K562 (cell line): ENCODE measurements around the gene SIGLEC9. TPM values are rescaled to one million over a fixed set of nuclear protein-coding genes. Genes with fewer than 3 reads are reported as not detected.

ENCODE experiments used
- CAMTA2 ChIP-seq: fragments of 250-450 bp; sonication (Bioruptor Pico); conservative IDR thresholded peaks from 2 replicates; pipeline ENCODE4 v1.5.1; 2022
- CHCHD3 ChIP-seq: fragments of 250-450 bp; sonication (Bioruptor Pico); IDR thresholded peaks from 2 replicates; pipeline ENCODE4 v2.1.2; 2022; ENCODE audit warnings: mild to moderate bottlenecking
- CXXC5 ChIP-seq: fragments of 250-450 bp; sonication (Bioruptor Pico); IDR thresholded peaks from 2 replicates; pipeline ENCODE4 v1.8.0; 2022; ENCODE audit warnings: inconsistent platforms, mild to moderate bottlenecking, moderate library complexity
- HEY1 ChIP-seq: fragments of 250-450 bp; sonication (Bioruptor Pico); IDR thresholded peaks from 2 replicates; pipeline ENCODE4 v1.5.0; 2020; ENCODE audit warnings: mild to moderate bottlenecking, moderate library complexity, borderline replicate concordance
- KLF1 ChIP-seq: fragments of 450-650 bp; IDR thresholded peaks from 2 replicates; pipeline ENCODE4 v1.6.1; 2016; ENCODE audit warnings: missing genetic modification characterization, missing compliant biosample characterization
- MAFG ChIP-seq: fragments of 450-650 bp; conservative IDR thresholded peaks from 2 replicates; pipeline ENCODE4 v1.6.1; 2016; ENCODE audit warnings: missing genetic modification characterization, missing compliant biosample characterization
- MEF2D ChIP-seq: conservative IDR thresholded peaks from 2 replicates; pipeline ENCODE4 v1.6.1; 2016; ENCODE audit warnings: low read depth, missing genetic modification characterization, missing compliant biosample characterization
- NCOR1 ChIP-seq: fragments of 450-650 bp; IDR thresholded peaks from 2 replicates; pipeline ENCODE4 v1.6.1; 2016; ENCODE audit warnings: mild to moderate bottlenecking, moderate library complexity
- NR3C1 ChIP-seq: sonication (generic); formaldehyde crosslinking; IDR thresholded peaks from 2 replicates; pipeline ENCODE4 v1.8.1; 2022; ENCODE audit warnings: missing genetic modification reagents
- RBM25 ChIP-seq: fragments of 200-400 bp; formaldehyde crosslinking; IDR thresholded peaks from 2 replicates; pipeline ENCODE4 v1.6.1; 2018; ENCODE audit warnings: low read length, low read depth, moderate library complexity; ENCODE audit not compliant: severe bottlenecking
- SIN3A ChIP-seq, 2 experiments: fragments of 150-350 bp in 1 of 2; IDR thresholded peaks; 2 replicates each; pipeline ENCODE4 v1.6.1; 2011 to 2016; ENCODE audit warnings: borderline replicate concordance in 2 of 2, low read depth in 2 of 2, low read length in 2 of 2, mild to moderate bottlenecking in 2 of 2, moderate library complexity in 2 of 2; ENCODE audit not compliant: control insufficient read depth in 1 of 2
- TOE1 ChIP-seq, 2 experiments: fragments of 450-650 bp in 1 of 2; sonication (generic) in 1 of 2; formaldehyde crosslinking in 1 of 2; IDR thresholded peaks; 2 replicates each; pipeline versions ENCODE4 v1.7.1 to v1.8.0; 2016 to 2022; ENCODE audit warnings: borderline replicate concordance in 2 of 2, mild to moderate bottlenecking in 2 of 2, antibody characterized with exemption in 1 of 2, inconsistent platforms in 1 of 2, low read depth in 1 of 2, missing genetic modification reagents in 1 of 2, moderate library complexity in 1 of 2
- TSC22D4 ChIP-seq: fragments of 450-650 bp; IDR thresholded peaks from 2 replicates; pipeline ENCODE4 v1.6.1; 2016; ENCODE audit warnings: missing genetic modification characterization, missing biosample characterization, control low read depth
- ZNF174 ChIP-seq: fragments of 250-450 bp; sonication (Bioruptor Pico); IDR thresholded peaks from 2 replicates; pipeline ENCODE4 v1.4.0; 2020; ENCODE audit warnings: mild to moderate bottlenecking
- ZNF444 ChIP-seq: fragments of 250-450 bp; sonication (Bioruptor Pico); IDR thresholded peaks from 2 replicates; pipeline ENCODE4 v1.4.0; 2020; ENCODE audit warnings: mild to moderate bottlenecking, moderate library complexity
- ZNF76 ChIP-seq: fragments of 250-450 bp; sonication (Bioruptor Pico); IDR thresholded peaks from 2 replicates; pipeline ENCODE4 v1.4.0; 2020; ENCODE audit warnings: mild to moderate bottlenecking, moderate library complexity, borderline replicate concordance
- ZNF830 ChIP-seq: fragments of 250-450 bp; sonication (Bioruptor Pico); IDR thresholded peaks from 2 replicates; pipeline ENCODE4 v1.5.0; 2021; ENCODE audit warnings: mild to moderate bottlenecking
- polyA plus RNA-seq, 8 experiments: library from polyadenylated mRNA; depleted of rRNA in 4 of 8; stranded (reverse) in 5 of 8; unstranded in 3 of 8; fragments of >200 nt; fragmentation: Nextera tagmentation in 2 of 8; fragmentation: Illumina TruSeq in 1 of 8; extraction: Ambion mirVana in 2 of 8; extraction: Trizol in 1 of 8; gene quantifications; 2 replicates each; pipeline versions ENCODE4 v1.2.1 to v1.2.3, GENCODE V29; 2011 to 2014; ENCODE audit warnings: inconsistent platforms in 1 of 8, missing spikeins in 1 of 8
- total RNA-seq, 7 experiments: library from RNA; depleted of rRNA in 6 of 7; stranded (reverse); fragments of >200 nt in 6 of 7; fragmentation: Illumina TruSeq in 2 of 7; extraction: Trizol in 2 of 7; gene quantifications; 2 replicates each; pipeline versions ENCODE4 v1.2.1 to v1.2.3, GENCODE V29; 2011 to 2021; ENCODE audit warnings: low replicate concordance in 1 of 7
- TF ChIP-seq, protein P1 (sequence below): fragments of 250-450 bp; sonication (Bioruptor Pico); IDR thresholded peaks from 2 replicates; pipeline ENCODE4 v1.4.0; 2020; ENCODE audit warnings: mild to moderate bottlenecking
- TF ChIP-seq, protein P2 (sequence below): fragments of 450-650 bp; IDR thresholded peaks from 2 replicates; pipeline ENCODE4 v1.7.0; 2016; ENCODE audit warnings: borderline replicate concordance
- TF ChIP-seq, protein P3 (sequence below), 2 experiments: fragments of 450-650 bp; IDR thresholded peaks; 2 replicates each; pipeline ENCODE4 v1.6.1; 2018; ENCODE audit warnings: mild to moderate bottlenecking in 2 of 2, low read depth in 1 of 2; ENCODE audit not compliant: partially characterized antibody in 2 of 2

Gene SIGLEC9
- total and polyA plus RNA-seq, 9 of the 15 experiments (the other 6 are each of a cell fraction or from before 2014, with no cell fraction given) = 0.09 to 0.34 (median 0.22) TPM; not detected in 4

- TF ChIP-seq, protein P1, sequence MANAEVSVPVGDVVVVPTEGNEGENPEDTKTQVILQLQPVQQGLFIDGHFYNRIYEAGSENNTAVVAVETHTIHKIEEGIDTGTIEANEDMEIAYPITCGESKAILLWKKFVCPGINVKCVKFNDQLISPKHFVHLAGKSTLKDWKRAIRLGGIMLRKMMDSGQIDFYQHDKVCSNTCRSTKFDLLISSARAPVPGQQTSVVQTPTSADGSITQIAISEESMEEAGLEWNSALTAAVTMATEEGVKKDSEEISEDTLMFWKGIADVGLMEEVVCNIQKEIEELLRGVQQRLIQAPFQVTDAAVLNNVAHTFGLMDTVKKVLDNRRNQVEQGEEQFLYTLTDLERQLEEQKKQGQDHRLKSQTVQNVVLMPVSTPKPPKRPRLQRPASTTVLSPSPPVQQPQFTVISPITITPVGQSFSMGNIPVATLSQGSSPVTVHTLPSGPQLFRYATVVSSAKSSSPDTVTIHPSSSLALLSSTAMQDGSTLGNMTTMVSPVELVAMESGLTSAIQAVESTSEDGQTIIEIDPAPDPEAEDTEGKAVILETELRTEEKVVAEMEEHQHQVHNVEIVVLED (CRISPR knock-in tag) = peak; percentile 67; the same call in 1 of the 2 replicates
- TF ChIP-seq KLF1 (tag) = peak; percentile 85
- TF ChIP-seq CAMTA2 = no peak
- TF ChIP-seq ZNF76 = no peak
- TF ChIP-seq CHCHD3 (CRISPR knock-in tag) = no peak
- TF ChIP-seq, protein P2, sequence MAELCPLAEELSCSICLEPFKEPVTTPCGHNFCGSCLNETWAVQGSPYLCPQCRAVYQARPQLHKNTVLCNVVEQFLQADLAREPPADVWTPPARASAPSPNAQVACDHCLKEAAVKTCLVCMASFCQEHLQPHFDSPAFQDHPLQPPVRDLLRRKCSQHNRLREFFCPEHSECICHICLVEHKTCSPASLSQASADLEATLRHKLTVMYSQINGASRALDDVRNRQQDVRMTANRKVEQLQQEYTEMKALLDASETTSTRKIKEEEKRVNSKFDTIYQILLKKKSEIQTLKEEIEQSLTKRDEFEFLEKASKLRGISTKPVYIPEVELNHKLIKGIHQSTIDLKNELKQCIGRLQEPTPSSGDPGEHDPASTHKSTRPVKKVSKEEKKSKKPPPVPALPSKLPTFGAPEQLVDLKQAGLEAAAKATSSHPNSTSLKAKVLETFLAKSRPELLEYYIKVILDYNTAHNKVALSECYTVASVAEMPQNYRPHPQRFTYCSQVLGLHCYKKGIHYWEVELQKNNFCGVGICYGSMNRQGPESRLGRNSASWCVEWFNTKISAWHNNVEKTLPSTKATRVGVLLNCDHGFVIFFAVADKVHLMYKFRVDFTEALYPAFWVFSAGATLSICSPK = no peak
- TF ChIP-seq MEF2D (tag) = peak; percentile 64; the same call in 1 of the 2 replicates
- TF ChIP-seq ZNF830 (CRISPR knock-in tag) = no peak
- TF ChIP-seq, protein P3, sequence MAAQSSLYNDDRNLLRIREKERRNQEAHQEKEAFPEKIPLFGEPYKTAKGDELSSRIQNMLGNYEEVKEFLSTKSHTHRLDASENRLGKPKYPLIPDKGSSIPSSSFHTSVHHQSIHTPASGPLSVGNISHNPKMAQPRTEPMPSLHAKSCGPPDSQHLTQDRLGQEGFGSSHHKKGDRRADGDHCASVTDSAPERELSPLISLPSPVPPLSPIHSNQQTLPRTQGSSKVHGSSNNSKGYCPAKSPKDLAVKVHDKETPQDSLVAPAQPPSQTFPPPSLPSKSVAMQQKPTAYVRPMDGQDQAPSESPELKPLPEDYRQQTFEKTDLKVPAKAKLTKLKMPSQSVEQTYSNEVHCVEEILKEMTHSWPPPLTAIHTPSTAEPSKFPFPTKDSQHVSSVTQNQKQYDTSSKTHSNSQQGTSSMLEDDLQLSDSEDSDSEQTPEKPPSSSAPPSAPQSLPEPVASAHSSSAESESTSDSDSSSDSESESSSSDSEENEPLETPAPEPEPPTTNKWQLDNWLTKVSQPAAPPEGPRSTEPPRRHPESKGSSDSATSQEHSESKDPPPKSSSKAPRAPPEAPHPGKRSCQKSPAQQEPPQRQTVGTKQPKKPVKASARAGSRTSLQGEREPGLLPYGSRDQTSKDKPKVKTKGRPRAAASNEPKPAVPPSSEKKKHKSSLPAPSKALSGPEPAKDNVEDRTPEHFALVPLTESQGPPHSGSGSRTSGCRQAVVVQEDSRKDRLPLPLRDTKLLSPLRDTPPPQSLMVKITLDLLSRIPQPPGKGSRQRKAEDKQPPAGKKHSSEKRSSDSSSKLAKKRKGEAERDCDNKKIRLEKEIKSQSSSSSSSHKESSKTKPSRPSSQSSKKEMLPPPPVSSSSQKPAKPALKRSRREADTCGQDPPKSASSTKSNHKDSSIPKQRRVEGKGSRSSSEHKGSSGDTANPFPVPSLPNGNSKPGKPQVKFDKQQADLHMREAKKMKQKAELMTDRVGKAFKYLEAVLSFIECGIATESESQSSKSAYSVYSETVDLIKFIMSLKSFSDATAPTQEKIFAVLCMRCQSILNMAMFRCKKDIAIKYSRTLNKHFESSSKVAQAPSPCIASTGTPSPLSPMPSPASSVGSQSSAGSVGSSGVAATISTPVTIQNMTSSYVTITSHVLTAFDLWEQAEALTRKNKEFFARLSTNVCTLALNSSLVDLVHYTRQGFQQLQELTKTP (IDR thresholded peaks at IDR 0.05; ENCODE audit: low read depth in 1 of 2, partially characterized antibody in 2 of 2) = peak; percentile 58 to 98
- TF ChIP-seq RBM25 = no peak
- TF ChIP-seq HEY1 (CRISPR knock-in tag) = no peak
- TF ChIP-seq MAFG (tag) = no peak
- TF ChIP-seq NR3C1 (CRISPR knock-in tag) = no peak
- TF ChIP-seq ZNF174 (CRISPR knock-in tag) = no peak
- peak; percentile 78 to 80; a peak in 3 of 4 replicates for TF ChIP-seq SIN3A (IDR thresholded peaks at IDR 0.05; ENCODE audit: borderline replicate concordance in 2 of 2, control insufficient read depth in 1 of 2, low read depth in 2 of 2, low read length in 2 of 2)
- 0 out of 2 replicates have a peak, but pooled peaks have one; percentile 13 for TF ChIP-seq TOE1 (IDR thresholded peaks at IDR 0.05; ENCODE audit: borderline replicate concordance)
- TF ChIP-seq TOE1 (CRISPR knock-in tag; IDR thresholded peaks at IDR 0.05; ENCODE audit: borderline replicate concordance, low read depth) = no peak
- TF ChIP-seq TSC22D4 (tag) = no peak
- TF ChIP-seq CXXC5 (CRISPR knock-in tag) = peak; percentile 81
- TF ChIP-seq ZNF444 (CRISPR knock-in tag) = no peak
- no peak for TF ChIP-seq NCOR1
These were observed 16.5 kb upstream of the SIGLEC9 start, which contains the start of gene CTU1 (continued) for GRCh38 chr19:51108066-51108804.
